Erythroblast (primary cell): Measurements from ENCODE around the gene FNBP1.
"Not testable (repeated sequence)": the region's sequence is repeated elsewhere in the genome, so short reads cannot be mapped to it uniquely, and the experiment has no call there.

Experiments
- DNase-seq, 2 experiments: peaks; one replicate each; lab custom pipeline; 2025; lab: John Stamatoyannopoulos, UW
- GATA1 ChIP-seq: IDR thresholded peaks from 2 replicates; pipeline ENCODE4 v1.6.1; 2011; ENCODE audit warnings: low read depth, mild to moderate bottlenecking, control low read depth, low read length, moderate library complexity
- POLR2A ChIP-seq: IDR thresholded peaks from 2 replicates; pipeline ENCODE4 v1.6.1; 2011; ENCODE audit warnings: mild to moderate bottlenecking, low read length

FNBP1 gene

DNA sequence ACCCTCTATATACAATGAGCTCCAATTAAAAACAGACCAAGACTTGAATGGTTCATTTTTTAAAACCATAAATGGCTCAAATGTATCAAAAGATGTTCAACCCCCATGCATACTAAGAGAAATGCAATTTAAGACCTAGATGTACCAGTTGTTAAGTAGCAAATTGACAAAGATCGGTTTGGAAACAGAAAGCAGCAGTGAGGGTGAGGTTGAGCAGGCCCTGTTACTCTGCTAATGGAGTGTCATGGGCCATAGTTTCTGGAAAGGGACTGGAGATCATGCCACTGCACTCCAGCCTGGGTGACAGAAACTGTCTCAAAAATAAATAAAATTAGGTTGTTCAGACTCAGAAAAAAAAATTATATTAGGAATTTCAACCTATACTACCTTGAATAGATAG is 55.0 kb downstream of the FNBP1 start:
- no peak for DNase-seq
- TF ChIP-seq POLR2A (no peak), GATA1 (no peak)

DNA sequence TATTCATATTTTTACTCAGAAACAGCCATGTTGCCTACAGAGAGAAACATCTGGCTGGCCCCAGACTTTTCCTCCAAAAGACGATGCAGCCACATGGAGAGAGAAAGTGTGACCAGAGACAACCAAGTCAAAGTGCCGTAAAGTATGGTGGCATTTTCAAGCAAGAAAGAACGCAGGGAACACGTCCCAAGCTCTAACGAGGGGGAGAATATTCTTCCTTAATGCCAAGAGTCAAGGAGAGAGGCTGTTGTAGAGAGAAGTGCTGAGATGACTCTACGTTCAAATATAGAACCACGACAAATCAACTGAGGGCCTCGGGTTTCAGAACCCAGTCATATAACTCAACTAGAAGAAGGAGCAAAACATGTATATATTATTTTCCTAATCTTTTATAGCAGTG is 55.9 kb downstream of the FNBP1 start:
- TF ChIP-seq POLR2A (no peak), GATA1 (no peak)

DNA sequence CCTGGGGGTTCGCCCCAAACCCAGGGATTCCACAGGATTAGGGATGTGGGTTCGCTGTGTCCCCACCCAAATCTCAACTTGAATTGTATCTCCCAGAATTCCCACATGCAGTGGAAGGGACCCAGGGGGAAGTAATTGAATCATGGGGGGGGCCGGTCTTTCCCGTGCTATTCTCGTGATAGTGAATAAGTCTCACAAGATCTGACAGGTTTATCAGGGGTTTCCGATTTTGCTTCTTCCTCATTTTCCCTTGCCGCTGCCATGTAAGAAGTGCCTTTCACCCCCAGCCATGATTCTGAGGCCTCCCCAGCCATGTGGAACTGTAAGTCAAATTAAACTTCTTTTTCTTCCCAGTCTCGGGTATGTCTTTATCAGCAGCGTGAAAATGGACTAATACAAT is 58.4 kb downstream of the FNBP1 start:
- DNase-seq, result not testable (repeated sequence)

More for the DNA sequence above, 55.9 kb downstream of the FNBP1 start:
- DNase-seq, result no peak

DNA sequence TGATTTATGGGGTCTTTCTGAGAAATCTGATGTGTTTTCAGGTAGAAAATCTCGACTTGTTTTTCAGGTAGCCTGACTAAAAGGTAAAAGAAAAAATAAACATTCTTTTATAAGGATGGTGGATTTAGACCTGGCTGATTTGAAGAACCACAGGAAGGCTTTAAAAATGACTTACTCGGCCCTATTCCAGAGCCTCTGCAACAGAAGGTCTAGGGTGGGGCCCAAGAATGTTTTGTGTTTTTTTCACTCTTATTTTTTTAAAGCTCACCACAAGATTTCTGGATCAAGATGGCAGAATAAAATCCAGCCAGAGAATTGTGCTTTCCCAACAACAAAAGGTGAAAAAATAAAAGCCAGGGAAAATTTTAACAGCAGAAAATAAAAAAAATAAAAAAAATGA is 59.1 kb downstream of the FNBP1 start:
- no peak for TF ChIP-seq GATA1
- TF ChIP-seq POLR2A, result no peak
- no peak for DNase-seq

DNA sequence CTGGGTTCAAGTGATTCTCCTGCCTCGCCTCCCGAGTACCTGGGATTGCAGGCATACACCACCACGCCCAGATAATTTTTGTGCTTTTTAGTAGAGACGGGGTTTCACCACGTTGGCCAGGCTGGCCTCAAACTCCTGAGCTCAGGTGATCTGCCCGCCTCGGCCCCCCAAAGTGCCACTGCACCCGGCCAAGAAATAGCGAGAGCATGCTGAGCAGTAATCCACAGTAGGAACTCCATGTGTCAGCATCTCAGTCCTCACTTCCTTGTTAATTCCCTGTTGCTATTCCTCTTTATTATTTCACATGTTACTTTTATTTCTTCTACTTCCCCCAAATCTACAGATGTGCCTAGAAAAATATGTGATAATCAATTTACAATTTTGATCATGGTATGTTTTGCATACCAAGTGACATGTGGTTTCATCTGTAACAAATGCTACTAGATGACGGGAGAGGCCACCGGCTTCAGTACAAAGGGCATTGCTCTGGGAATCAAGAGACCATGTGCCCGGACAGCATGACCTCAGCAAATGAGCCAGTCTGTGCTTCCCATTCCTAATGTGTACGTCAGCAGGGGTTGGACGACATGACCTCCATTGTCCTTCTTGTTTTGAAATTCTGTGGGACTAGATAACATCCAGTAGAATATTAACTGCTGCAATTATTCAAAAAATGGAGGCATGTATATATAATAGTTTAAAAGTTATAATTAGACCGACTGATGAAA is 61.6 kb downstream of the FNBP1 start:
- TF ChIP-seq POLR2A, result no peak
- no peak for TF ChIP-seq GATA1
- DNase-seq, result no peak

DNA sequence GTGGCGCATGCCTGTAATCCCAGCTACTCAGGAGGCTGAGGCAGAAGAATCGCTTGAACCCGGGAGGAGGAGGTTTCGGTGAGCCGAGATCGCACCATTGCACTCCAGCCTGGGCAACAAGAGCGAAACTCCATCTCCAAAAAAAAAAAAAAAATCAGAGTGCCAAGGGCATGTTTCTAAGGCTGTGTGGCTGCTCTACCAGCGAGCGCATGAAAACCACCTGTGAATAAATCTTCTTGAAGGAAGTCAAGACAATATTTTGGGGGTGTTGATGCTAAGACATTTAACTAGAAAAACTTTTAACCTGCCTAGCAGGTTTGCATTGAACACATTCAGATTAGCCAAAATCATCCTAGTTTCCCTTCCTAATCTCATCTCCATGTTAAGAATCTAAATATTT is 62.8 kb downstream of the FNBP1 start:
- DNase-seq, result not testable (repeated sequence)

DNA sequence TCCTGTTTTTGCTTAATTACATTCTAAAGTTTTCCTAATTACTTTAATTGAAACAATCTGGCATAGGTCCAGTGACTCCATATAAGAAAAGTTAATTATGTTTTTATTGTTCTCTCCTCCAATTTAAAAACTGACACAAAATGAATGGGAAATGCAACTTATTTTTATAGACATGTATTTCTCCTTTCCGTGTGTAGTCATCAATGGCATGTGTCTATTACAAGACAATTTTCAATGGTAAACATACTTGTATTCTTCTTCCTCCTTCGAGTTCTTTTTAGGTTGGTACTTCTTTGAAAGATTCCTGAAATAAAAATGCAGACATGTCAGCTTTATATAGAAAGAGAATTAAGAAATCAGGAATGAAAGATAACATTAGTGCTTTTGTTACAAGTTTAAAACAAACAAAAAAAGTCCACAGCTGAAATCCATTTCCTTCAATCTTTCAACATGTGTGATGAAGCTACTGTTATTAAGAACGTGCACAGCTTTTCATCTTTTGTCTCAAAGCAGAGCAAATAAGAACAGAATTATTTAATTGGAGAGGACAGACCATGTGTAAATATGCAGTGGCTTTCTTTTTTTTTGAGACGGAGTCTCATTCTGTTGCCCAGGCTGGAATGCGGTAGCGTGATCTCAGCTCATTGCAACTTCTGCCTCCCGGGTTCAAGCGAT is 63.8 kb downstream of the FNBP1 start:
- no peak for DNase-seq
- TF ChIP-seq POLR2A (no peak), GATA1 (no peak)

DNA sequence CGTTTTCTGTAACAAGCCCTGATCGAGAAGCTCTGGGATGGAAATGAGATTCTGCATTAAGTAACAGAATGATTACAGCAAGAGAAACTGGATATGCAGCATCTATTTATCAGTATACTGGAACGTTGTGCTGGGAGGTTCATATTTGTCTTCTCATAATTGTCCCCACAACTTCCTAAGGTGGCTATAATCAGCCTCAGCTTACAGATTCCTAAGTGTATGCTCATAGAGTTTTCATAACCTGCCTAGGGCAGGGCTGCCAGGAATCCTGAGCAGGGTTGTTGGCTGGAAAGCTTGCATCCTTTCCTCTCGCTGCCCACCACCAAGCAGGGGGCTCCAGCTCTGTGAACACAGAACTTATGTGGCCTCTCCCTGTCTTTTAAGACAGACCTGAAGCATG is 70.2 kb downstream of the FNBP1 start:
- DNase-seq, result no peak
- TF ChIP-seq POLR2A (no peak), GATA1 (no peak)

DNA sequence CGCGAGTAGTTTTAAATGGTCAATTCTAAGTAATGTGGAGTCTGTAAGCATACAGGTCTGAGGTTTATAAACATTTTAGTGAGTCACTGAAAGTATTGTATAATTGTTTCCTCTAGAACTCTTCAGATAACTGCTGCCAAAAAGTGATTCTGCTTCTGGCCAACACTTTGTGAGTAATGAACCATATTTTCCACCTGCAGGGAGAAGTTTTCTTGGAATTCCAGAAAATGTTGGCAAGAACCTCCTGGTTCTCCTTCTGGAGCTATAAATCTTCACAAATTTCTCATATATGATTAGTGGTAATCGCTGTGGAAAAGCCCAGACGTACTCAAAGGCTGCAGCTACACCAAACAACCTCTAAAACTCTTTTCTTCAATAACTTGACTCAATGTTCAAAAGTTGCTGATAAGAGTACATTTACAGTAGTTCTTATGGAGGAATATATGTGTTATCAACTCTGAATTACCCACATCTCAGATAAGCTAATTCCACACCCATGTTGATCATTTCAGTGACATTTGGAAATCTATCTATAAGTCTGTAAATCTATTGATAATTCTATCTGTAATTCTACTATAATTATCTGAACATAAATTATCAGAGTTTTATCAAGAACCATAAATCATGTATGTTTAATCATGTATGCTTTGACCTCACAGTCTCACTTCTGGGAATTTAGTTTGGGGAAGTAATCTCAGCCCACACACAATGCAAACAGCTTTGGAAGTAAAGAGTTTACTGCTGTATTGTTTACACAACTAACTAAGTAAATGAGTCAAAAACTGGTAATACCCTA is 74.1 kb downstream of the FNBP1 start:
- DNase-seq, result no peak
- no peak for TF ChIP-seq GATA1
- TF ChIP-seq POLR2A, result no peak

DNA sequence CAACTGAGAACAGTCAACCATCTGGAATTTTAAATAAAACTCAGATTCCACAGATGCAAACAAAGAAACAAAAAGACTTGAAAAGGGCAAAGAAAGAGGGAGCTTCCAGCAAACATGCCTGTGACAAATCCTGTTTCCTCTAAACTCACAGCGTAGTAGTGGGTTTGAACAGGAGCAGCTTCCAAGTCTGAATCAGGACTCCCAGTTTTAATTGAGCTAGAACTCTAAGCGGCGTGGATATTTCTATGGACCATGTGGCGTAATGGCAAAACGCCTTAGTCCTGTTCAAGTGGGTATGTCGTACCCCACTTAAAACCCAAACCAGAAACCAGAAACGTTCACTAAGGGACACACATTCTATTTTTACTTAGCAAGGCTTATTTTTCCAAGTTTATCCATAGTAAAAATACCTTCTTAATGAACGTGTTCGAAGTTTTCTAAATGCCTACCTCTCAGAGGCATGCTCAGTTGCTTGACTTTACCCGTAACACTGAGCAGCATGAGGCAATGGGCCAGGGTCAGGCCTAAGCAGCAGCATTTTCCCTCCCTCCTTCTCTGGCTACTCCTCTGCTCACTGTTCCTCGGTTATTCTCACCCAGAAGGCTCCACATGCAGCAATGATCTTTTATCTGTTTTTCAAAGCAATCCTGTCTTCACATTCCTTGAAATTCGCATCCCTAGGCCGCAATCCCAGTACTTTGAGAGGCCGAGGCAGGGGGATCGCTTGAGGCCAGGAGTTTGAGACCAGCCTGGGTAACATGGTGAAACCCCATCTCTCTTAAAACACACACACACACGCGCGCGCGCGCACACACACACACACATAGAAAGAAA is 77.9 kb downstream of the FNBP1 start:
- no peak for DNase-seq
- TF ChIP-seq POLR2A (no peak), GATA1 (no peak)

DNA sequence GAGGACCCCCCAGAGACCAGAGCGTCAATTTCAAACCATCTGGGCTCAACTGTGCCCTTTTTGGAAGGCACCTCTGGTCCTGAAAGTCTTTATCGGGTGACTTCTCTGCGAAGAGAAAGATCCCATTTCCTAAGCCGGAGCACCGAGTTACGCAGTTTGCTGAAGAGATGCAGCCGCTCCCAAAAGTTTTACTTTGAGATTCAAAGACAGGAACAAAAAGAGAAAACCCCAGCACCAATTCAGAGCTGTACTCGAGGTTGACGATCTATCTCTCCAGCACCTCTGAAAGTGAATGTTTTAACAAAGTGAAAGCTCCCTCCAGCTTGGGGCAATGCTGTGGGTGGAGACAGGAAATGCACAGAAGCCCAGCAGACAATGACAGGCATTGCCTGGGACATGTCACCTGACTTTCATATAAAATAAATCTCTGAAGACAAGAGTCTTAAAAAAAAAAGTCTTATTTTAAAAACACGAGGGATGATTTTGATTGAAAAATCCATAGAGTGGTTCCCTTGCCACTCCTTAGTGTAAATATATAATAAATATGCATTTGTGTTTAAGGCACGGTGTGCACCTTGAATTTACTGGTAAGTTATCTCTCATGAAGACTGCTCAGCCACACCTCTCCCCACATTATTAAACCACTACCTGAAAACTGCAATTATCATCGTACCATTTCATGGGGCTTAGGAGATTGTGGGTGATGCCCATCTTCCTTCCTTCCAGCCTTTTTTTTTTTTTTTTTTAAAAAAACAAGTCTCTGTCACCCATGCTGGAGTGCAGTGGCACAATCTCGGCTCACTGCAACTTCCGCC is 79.9 kb downstream of the FNBP1 start:
- TF ChIP-seq POLR2A, result no peak
- no peak for TF ChIP-seq GATA1
- no peak for DNase-seq

DNA sequence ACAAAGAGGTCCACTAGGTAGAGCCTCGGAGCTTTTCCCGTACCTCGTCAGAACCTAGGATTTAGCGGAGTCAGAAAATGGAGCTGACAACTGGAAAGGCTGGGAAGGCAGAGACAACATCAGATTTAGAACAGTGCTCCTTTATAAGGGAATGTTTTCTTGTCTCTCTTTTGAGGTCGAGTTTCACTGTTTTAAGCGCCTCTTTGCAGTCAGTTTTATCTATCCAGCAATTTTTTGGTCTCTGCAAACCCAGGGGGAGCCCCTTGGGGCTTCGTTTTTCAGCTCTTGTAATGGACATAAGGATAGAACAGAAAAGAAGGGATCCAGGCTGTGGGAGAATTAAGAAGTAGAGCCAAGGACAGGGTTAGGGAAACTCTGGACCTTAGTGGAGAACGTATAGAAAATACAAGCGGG is 80.5 kb downstream of the FNBP1 start:
- DNase-seq, result no peak
- TF ChIP-seq GATA1 (no peak), POLR2A (no peak)

DNA sequence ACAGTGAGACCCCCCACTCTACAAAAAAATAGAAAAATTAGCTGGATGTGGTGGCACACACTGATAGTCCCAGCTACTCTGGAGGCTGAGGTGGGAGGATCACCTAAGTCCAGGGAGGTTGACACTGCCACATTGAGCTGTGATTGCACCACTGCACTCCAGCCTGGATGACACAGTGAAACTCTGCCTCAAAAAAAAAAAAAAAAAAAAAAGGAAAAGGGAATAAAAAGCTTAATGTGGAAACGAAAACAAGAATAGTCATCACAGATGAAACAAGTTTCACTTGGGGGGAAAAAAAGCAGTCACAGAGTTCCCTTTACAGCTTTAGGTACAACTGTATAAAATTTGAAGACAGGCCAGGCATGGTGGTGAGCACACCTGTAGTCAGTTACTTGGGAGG is 84.2 kb downstream of the FNBP1 start:
- DNase-seq, result no peak
- TF ChIP-seq POLR2A (no peak), GATA1 (no peak)
